Fibroblast of pulmonary artery (primary cell): ENCODE measurements around the gene FBXL17.

Source experiments
- DNase-seq: peaks from one replicate; pipeline ENCODE4 v3.0.0-alpha.2; 2010; ENCODE audit warnings: low read depth
- H3K4me3 ChIP-seq: replicated peaks from 2 replicates; pipeline ENCODE4 v1.5.1; 2011; ENCODE audit warnings: low read depth, mild to moderate bottlenecking, control low read depth, low read length, moderate library complexity
- CTCF ChIP-seq: IDR thresholded peaks from 2 replicates; pipeline ENCODE4 v1.5.1; 2011; ENCODE audit warnings: mild to moderate bottlenecking, control low read depth, low read length, inconsistent platforms; ENCODE audit errors: missing control alignments

The FBXL17 gene

GRCh38 chr5:108006791-108007190 is 375.1 kb downstream of the FBXL17 start:
- DNase-seq = no peak
- H3K4me3 ChIP-seq = no peak overlapping the region
- no peak for TF ChIP-seq CTCF

- no peak for TF ChIP-seq CTCF
- peak overlapping the region; percentile 17 for H3K4me3 ChIP-seq
- peak; percentile 50 for DNase-seq
Observed at GRCh38 chr5:108003178-108003577, 378.7 kb downstream of the FBXL17 start.

GRCh38 chr5:108001222-108001621 is 380.7 kb downstream of the FBXL17 start:
- H3K4me3 ChIP-seq = no peak overlapping the region
- no peak for DNase-seq
- TF ChIP-seq CTCF = no peak

GRCh38 chr5:107997338-107997980 is 384.4 kb downstream of the FBXL17 start:
- DNase-seq = no peak
- TF ChIP-seq CTCF = no peak
- no peak overlapping the region for H3K4me3 ChIP-seq

GRCh38 chr5:107993341-107993740 is 388.6 kb downstream of the FBXL17 start:
- DNase-seq = no peak
- TF ChIP-seq CTCF = no peak
- no peak overlapping the region for H3K4me3 ChIP-seq

- no peak for DNase-seq
- TF ChIP-seq CTCF = no peak
- no peak overlapping the region for H3K4me3 ChIP-seq
Observed at GRCh38 chr5:107990881-107991810, 390.8 kb downstream of the FBXL17 start.
